GM15510 (cell line): ENCODE results near the gene KIAA1328.

Experiments
- POLR2A ChIP-seq: IDR thresholded peaks from 3 replicates; pipeline ENCODE4 v1.6.1; 2011; ENCODE audit warnings: borderline replicate concordance; ENCODE audit not compliant: insufficient read length; ENCODE audit errors: extremely low read depth

The KIAA1328 gene

GRCh38 chr18:36828630-36829361, at the start of gene KIAA1328, which contains the start of gene TPGS2:
Gene KIAA1328, plus strand, starts transcription at chr18:36829127. Its CDS starts 12 bp downstream, at chr18:36829139.
Gene TPGS2, minus strand, starts transcription at chr18:36829002. Its CDS starts 235 bp downstream, at chr18:36828767.
- peak; percentile 53 for TF ChIP-seq POLR2A

- no peak for TF ChIP-seq POLR2A
Measured at GRCh38 chr18:36780748-36781147, 48.2 kb upstream of the KIAA1328 start.

- TF ChIP-seq POLR2A: no peak
Measured at GRCh38 chr18:36782710-36783109, 46.2 kb upstream of the KIAA1328 start.

- no peak for TF ChIP-seq POLR2A
Measured at GRCh38 chr18:36783792-36784191, 45.1 kb upstream of the KIAA1328 start.

GRCh38 chr18:36786686-36787085, 42.2 kb upstream of the KIAA1328 start:
- TF ChIP-seq POLR2A: no peak

GRCh38 chr18:36792634-36793283, 36.2 kb upstream of the KIAA1328 start:
- no peak for TF ChIP-seq POLR2A

- TF ChIP-seq POLR2A: no peak
Measured at GRCh38 chr18:36798738-36799473, 30.0 kb upstream of the KIAA1328 start.

- no peak for TF ChIP-seq POLR2A
Measured at GRCh38 chr18:36805105-36805504, 23.8 kb upstream of the KIAA1328 start.

- TF ChIP-seq POLR2A: no peak
Measured at GRCh38 chr18:36808681-36809080, 20.2 kb upstream of the KIAA1328 start.

- TF ChIP-seq POLR2A: no peak
Measured at GRCh38 chr18:36809590-36810381, 19.1 kb upstream of the KIAA1328 start.

- no peak for TF ChIP-seq POLR2A
Measured at GRCh38 chr18:36811430-36811829, 17.5 kb upstream of the KIAA1328 start.

- TF ChIP-seq POLR2A: no peak
Measured at GRCh38 chr18:36811955-36812354, 17.0 kb upstream of the KIAA1328 start.

- TF ChIP-seq POLR2A: no peak
Measured at GRCh38 chr18:36812678-36813077, 16.2 kb upstream of the KIAA1328 start.

GRCh38 chr18:36813101-36813775, 15.7 kb upstream of the KIAA1328 start:
- no peak for TF ChIP-seq POLR2A
